ENCODE results near the gene HDGFL1. TPM values are rescaled to one million over a fixed set of nuclear protein-coding genes. Genes with fewer than 3 reads are reported as not detected.

HDGFL1 gene
- total RNA-seq = not detected in 2 replicates

GRCh38 chr6:22569281-22570184 lies at the start of gene HDGFL1:
Gene HDGFL1 (plus strand): TSS chr6:22569566. CDS start chr6:22569576, 10 bp downstream.

